ENCODE data around the gene REC114.
"Not testable (repeated sequence)": the region's sequence is repeated elsewhere in the genome, so short reads cannot be mapped to it uniquely, and the experiment has no call there.

Gene REC114

GRCh38 chr15:73442968-73443367, at the start of gene REC114:
TSS of gene REC114 (plus strand) at chr15:73443164. CDS start at chr15:73443186, 22 bp downstream.
- TF ChIP-seq, protein P1, sequence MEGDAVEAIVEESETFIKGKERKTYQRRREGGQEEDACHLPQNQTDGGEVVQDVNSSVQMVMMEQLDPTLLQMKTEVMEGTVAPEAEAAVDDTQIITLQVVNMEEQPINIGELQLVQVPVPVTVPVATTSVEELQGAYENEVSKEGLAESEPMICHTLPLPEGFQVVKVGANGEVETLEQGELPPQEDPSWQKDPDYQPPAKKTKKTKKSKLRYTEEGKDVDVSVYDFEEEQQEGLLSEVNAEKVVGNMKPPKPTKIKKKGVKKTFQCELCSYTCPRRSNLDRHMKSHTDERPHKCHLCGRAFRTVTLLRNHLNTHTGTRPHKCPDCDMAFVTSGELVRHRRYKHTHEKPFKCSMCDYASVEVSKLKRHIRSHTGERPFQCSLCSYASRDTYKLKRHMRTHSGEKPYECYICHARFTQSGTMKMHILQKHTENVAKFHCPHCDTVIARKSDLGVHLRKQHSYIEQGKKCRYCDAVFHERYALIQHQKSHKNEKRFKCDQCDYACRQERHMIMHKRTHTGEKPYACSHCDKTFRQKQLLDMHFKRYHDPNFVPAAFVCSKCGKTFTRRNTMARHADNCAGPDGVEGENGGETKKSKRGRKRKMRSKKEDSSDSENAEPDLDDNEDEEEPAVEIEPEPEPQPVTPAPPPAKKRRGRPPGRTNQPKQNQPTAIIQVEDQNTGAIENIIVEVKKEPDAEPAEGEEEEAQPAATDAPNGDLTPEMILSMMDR (IDR thresholded peaks at IDR 0.05; ENCODE audit: low read depth, low read length), result no peak
- DNase-seq (ENCODE audit: extremely low read depth, low read depth), result no peak

DNA sequence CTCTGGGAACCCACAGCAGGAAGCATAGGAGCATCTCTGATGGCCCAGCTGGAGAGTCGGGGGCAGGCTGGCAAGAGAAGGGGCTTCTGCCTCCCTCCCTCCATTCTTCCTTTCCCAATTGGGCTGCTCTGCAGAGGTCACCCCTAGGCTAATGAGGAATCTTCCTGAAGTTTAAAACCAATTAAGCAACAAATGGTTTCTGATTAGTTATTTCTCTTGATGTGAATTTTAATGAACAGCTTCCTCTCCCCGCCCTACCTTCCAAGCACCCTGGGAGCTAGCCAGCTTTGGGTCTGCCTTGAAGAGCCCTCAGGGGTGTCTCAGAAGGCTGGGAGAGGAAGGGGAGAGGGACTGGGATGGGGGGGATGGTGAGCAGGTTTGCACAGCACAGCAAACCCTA, 49.6 kb upstream of the REC114 start:
- TF ChIP-seq, protein P1 (IDR thresholded peaks at IDR 0.05; ENCODE audit: low read depth, low read length), result no peak
- DNase-seq (ENCODE audit: extremely low read depth, low read depth), result no peak

GRCh38 chr15:73394782-73395181, 48.2 kb upstream of the REC114 start:
- DNase-seq (ENCODE audit: extremely low read depth, low read depth), result no peak
- TF ChIP-seq, protein P1 (IDR thresholded peaks at IDR 0.05; ENCODE audit: low read depth, low read length), result no peak

GRCh38 chr15:73395671-73396070, 47.3 kb upstream of the REC114 start:
- TF ChIP-seq, protein P1 (IDR thresholded peaks at IDR 0.05; ENCODE audit: low read depth, low read length), result no peak
- no peak for DNase-seq (ENCODE audit: extremely low read depth, low read depth)

GRCh38 chr15:73397461-73397860, 45.5 kb upstream of the REC114 start:
- TF ChIP-seq, protein P1 (IDR thresholded peaks at IDR 0.05; ENCODE audit: low read depth, low read length), result no peak
- DNase-seq (ENCODE audit: extremely low read depth, low read depth), result no peak

- no peak for DNase-seq (ENCODE audit: extremely low read depth, low read depth)
- TF ChIP-seq, protein P1 (IDR thresholded peaks at IDR 0.05; ENCODE audit: low read depth, low read length), result no peak
Measured at GRCh38 chr15:73398861-73399260, 44.1 kb upstream of the REC114 start.

DNA sequence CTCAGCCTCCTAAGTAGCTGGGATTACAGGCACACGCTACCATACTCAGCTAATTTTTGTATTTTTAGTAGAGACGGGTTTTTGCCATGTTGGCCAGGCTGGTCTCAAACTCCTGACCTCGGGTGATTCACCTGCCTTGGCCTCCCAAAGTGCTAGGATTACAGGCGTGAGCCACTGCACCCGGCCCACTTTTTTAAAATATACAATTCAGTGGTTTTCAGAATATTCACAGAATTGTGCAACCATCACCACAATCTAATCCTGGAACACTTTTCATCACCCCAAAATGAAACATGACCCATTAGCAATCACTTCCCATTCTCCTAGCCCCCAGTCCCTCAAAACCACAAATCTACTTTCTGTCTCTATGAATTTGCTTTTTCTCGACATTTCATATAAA, 42.7 kb upstream of the REC114 start:
- DNase-seq (ENCODE audit: extremely low read depth, low read depth), result not testable (repeated sequence)

DNA sequence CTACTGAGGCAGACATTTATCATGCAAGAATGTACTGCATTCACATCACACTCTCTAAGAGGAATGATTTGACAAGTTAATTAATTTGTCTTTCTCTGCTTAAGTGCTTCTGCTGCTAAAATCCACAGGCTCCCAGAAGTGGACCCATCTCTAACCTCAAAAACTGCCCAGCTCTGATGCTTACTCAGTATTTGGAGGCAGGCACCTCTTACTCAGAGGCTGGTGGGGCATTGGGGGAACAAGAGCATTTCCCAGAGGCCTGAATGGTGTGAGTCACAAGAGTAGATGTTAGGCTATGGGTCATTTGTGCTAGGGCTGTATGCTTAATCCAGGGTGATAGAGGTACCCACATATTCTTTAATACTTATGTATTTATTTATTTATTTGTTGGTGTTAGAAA, 39.8 kb upstream of the REC114 start:
- TF ChIP-seq, protein P1 (IDR thresholded peaks at IDR 0.05; ENCODE audit: low read depth, low read length), result no peak
- no peak for DNase-seq (ENCODE audit: extremely low read depth, low read depth)

Data from AG09319 (cell line).